SK-N-SH treated with all-trans-retinoic acid at 6 μM for 48 hours (cell line): ENCODE data around the gene GALNT11.

ENCODE experiments used
- ATAC-seq: fragments of 200-7000 bp; cut with Tn5 transposase; 3 replicates; pipeline ENCODE4 v1.9.1; 2020; ENCODE audit warnings: mild to moderate bottlenecking, moderate library complexity
- ARNTL ChIP-seq: fragments of 450-650 bp; formaldehyde crosslinking; IDR thresholded peaks from 2 replicates; pipeline ENCODE4 v1.5.0; 2020; ENCODE audit warnings: low read depth, mild to moderate bottlenecking, moderate library complexity, borderline replicate concordance
- BACH2 ChIP-seq: fragments of 250-450 bp; sonication (Bioruptor Pico); IDR thresholded peaks from 2 replicates; pipeline ENCODE4 v1.9.0; 2021; ENCODE audit warnings: mild to moderate bottlenecking, borderline replicate concordance
- CREB5 ChIP-seq: fragments of 250-450 bp; sonication (Bioruptor Pico); IDR thresholded peaks from 2 replicates; pipeline ENCODE4 v1.5.1; 2020; ENCODE audit warnings: low read depth, mild to moderate bottlenecking, moderate library complexity
- CSDC2 ChIP-seq: fragments of 250-450 bp; sonication (Bioruptor Pico); IDR thresholded peaks from 2 replicates; pipeline ENCODE4 v1.5.0; 2020; ENCODE audit warnings: mild to moderate bottlenecking, moderate library complexity
- CSRNP3 ChIP-seq: fragments of 250-450 bp; sonication (Bioruptor Pico); IDR thresholded peaks from 2 replicates; pipeline ENCODE4 v1.5.1; 2021; ENCODE audit warnings: mild to moderate bottlenecking, moderate library complexity
- ESRRG ChIP-seq: fragments of 250-450 bp; sonication (Bioruptor Pico); IDR thresholded peaks from 2 replicates; pipeline ENCODE4 v1.6.1; 2021; ENCODE audit warnings: mild to moderate bottlenecking
- GLIS3 ChIP-seq: fragments of 250-450 bp; sonication (Bioruptor Pico); IDR thresholded peaks from 2 replicates; pipeline ENCODE4 v1.5.0; 2020; ENCODE audit warnings: mild to moderate bottlenecking, moderate library complexity
- ISL1 ChIP-seq: fragments of 250-450 bp; sonication (Bioruptor Pico); IDR thresholded peaks from 2 replicates; pipeline ENCODE4 v2.1.2; 2022; ENCODE audit warnings: mild to moderate bottlenecking, moderate library complexity
- OSR1 ChIP-seq: fragments of 250-450 bp; sonication (Bioruptor Pico); IDR thresholded peaks from 2 replicates; pipeline ENCODE4 v1.8.0; 2022; ENCODE audit warnings: moderate library complexity, mild to moderate bottlenecking, inconsistent platforms
- PATZ1 ChIP-seq: fragments of 250-450 bp; sonication (Bioruptor Pico); IDR thresholded peaks from 2 replicates; pipeline ENCODE4 v1.8.0; 2020; ENCODE audit warnings: mild to moderate bottlenecking, moderate library complexity, borderline replicate concordance
- POU6F1 ChIP-seq: fragments of 250-450 bp; sonication (Bioruptor Pico); IDR thresholded peaks from 2 replicates; pipeline ENCODE4 v1.8.0; 2021; ENCODE audit warnings: low read depth, mild to moderate bottlenecking, moderate library complexity, borderline replicate concordance
- PPARA ChIP-seq: fragments of 250-450 bp; sonication (Bioruptor Pico); IDR thresholded peaks from 2 replicates; pipeline ENCODE4 v1.5.0; 2020; ENCODE audit warnings: mild to moderate bottlenecking, borderline replicate concordance
- RARB ChIP-seq: fragments of 250-450 bp; sonication (Bioruptor Pico); IDR thresholded peaks from 2 replicates; pipeline ENCODE4 v1.8.0; 2021; ENCODE audit warnings: mild to moderate bottlenecking, moderate library complexity
- SNAI2 ChIP-seq: fragments of 250-450 bp; sonication (Bioruptor Pico); IDR thresholded peaks from 2 replicates; pipeline ENCODE4 v1.5.0; 2020; ENCODE audit warnings: mild to moderate bottlenecking, moderate library complexity
- TCF4 ChIP-seq: fragments of 250-450 bp; sonication (Bioruptor Pico); IDR thresholded peaks from 2 replicates; pipeline ENCODE4 v1.8.0; 2021; ENCODE audit warnings: mild to moderate bottlenecking, moderate library complexity, borderline replicate concordance
- TOX ChIP-seq: fragments of 250-450 bp; sonication (Bioruptor Pico); IDR thresholded peaks from 2 replicates; pipeline ENCODE4 v1.8.0; 2021; ENCODE audit warnings: mild to moderate bottlenecking, moderate library complexity, borderline replicate concordance
- TSHZ2 ChIP-seq: fragments of 250-450 bp; sonication (Bioruptor Pico); IDR thresholded peaks from 2 replicates; pipeline ENCODE4 v1.5.0; 2020; ENCODE audit warnings: mild to moderate bottlenecking, moderate library complexity
- ZC3H10 ChIP-seq: fragments of 250-450 bp; sonication (Bioruptor Pico); IDR thresholded peaks from 2 replicates; pipeline ENCODE4 v1.5.1; 2021; ENCODE audit warnings: mild to moderate bottlenecking, moderate library complexity
- ZFP3 ChIP-seq: fragments of 250-450 bp; sonication (Bioruptor Pico); IDR thresholded peaks from 2 replicates; pipeline ENCODE4 v1.5.0; 2020; ENCODE audit warnings: mild to moderate bottlenecking, moderate library complexity
- ZFP30 ChIP-seq: fragments of 450-650 bp; formaldehyde crosslinking; IDR thresholded peaks from 2 replicates; pipeline ENCODE4 v1.5.0; 2022; ENCODE audit warnings: mild to moderate bottlenecking, moderate library complexity
- ZNF565 ChIP-seq: fragments of 450-650 bp; formaldehyde crosslinking; conservative IDR thresholded peaks from 2 replicates; pipeline ENCODE4 v1.5.0; 2020; ENCODE audit warnings: low read depth, mild to moderate bottlenecking, moderate library complexity
- ZNF70 ChIP-seq: fragments of 450-650 bp; formaldehyde crosslinking; IDR thresholded peaks from 2 replicates; pipeline ENCODE4 v1.5.0; 2020; ENCODE audit warnings: mild to moderate bottlenecking, moderate library complexity
- ZNF8 ChIP-seq: fragments of 450-650 bp; formaldehyde crosslinking; IDR thresholded peaks from 2 replicates; pipeline ENCODE4 v1.5.0; 2020; ENCODE audit warnings: mild to moderate bottlenecking, moderate library complexity

GALNT11 gene

GRCh38 chr7:152013230-152013629 is 12.2 kb upstream of the GALNT11 start:
- TF ChIP-seq ZFP3 (CRISPR knock-in tag) (no peak), OSR1 (CRISPR knock-in tag) (no peak), CSRNP3 (no peak), RARB (CRISPR knock-in tag) (no peak), ZNF565 (CRISPR knock-in tag) (no peak), CSDC2 (no peak), ESRRG (CRISPR knock-in tag) (no peak), TSHZ2 (CRISPR knock-in tag) (no peak), PPARA (CRISPR knock-in tag) (no peak), SNAI2 (CRISPR knock-in tag) (no peak), TCF4 (CRISPR knock-in tag) (no peak), GLIS3 (CRISPR knock-in tag) (no peak), ISL1 (CRISPR knock-in tag) (no peak), TOX (CRISPR knock-in tag) (no peak), CREB5 (CRISPR knock-in tag) (no peak), ZC3H10 (no peak), ZFP30 (CRISPR knock-in tag) (no peak), ZNF70 (CRISPR knock-in tag) (no peak)
- no peak for ATAC-seq

GRCh38 chr7:152013974-152014373 is 11.5 kb upstream of the GALNT11 start:
- ATAC-seq, result no peak
- TF ChIP-seq ARNTL, result no peak
- TF ChIP-seq GLIS3 (CRISPR knock-in tag), result no peak
- TF ChIP-seq CSRNP3, result no peak
- no peak for TF ChIP-seq ZNF70 (CRISPR knock-in tag)
- TF ChIP-seq ISL1 (CRISPR knock-in tag), result no peak
- no peak for TF ChIP-seq ZNF8 (CRISPR knock-in tag)
- TF ChIP-seq SNAI2 (CRISPR knock-in tag), result no peak
- TF ChIP-seq RARB (CRISPR knock-in tag), result no peak
- TF ChIP-seq POU6F1, result no peak
- no peak for TF ChIP-seq CSDC2
- TF ChIP-seq PATZ1, result no peak
- no peak for TF ChIP-seq ZFP30 (CRISPR knock-in tag)
- no peak for TF ChIP-seq TCF4 (CRISPR knock-in tag)
- TF ChIP-seq BACH2 (CRISPR knock-in tag), result no peak
- no peak for TF ChIP-seq CREB5 (CRISPR knock-in tag)
- TF ChIP-seq OSR1 (CRISPR knock-in tag), result no peak
